Right cardiac atrium (tissue), 5 donors: ENCODE measurements around the gene MBP. TPM values are rescaled to one million over a fixed set of nuclear protein-coding genes. Genes with fewer than 3 reads are reported as not detected.

Source experiments
- ATAC-seq, 2 donors: fragments of 200-7000 bp; cut with Tn5 transposase; one replicate each; pipeline versions ENCODE4 v1.8.0 to v1.9.1; 2020; ENCODE audit warnings: moderate library complexity in 2 of 2, mild to moderate bottlenecking in 1 of 2
- DNase-seq, 3 donors: peaks; one replicate each; pipeline ENCODE4 v3.0.0-alpha.2; 2020
- H3K27ac ChIP-seq: one replicate; pipeline ENCODE4 v1.5.1; 2013; ENCODE audit warnings: mild to moderate bottlenecking, low read length, control low read depth, moderate library complexity
- H3K27me3 ChIP-seq: one replicate; pipeline ENCODE4 v1.6.1; 2013; ENCODE audit not compliant: control insufficient read depth, insufficient read depth
- H3K4me1 ChIP-seq: one replicate; pipeline ENCODE4 v1.6.1; 2013; ENCODE audit warnings: low read length; ENCODE audit not compliant: control insufficient read depth, insufficient read depth
- H3K4me3 ChIP-seq: one replicate; pipeline ENCODE4 v1.5.1; 2013; ENCODE audit warnings: low read length, control low read depth
- H3K9me3 ChIP-seq: one replicate; pipeline ENCODE4 v1.6.1; 2013; ENCODE audit warnings: low read length; ENCODE audit not compliant: control insufficient read depth
- WGBS: extraction: QIAGEN DNeasy Blood & Tissue Kit; methylation state at CpG from one replicate; pipeline ENCODE4 v1.1.7; 2013; 5-methylcytosine and 5-hydroxymethylcytosine counted together
- intact Hi-C, 4 donors: fragments of 100-400 bp; cut with DNase I; formaldehyde crosslinking; loops; one replicate each; pipeline versions ENCODE4 v1.11.0 to v1.14.0; 2022 to 2023
- long read RNA-seq, 4 donors: library from polyadenylated mRNA; unstranded; transcript quantifications; one replicate each; pipeline ENCODE4 v2.0.0, GENCODE V29; 2020 to 2021
- polyA plus RNA-seq: library from polyadenylated mRNA; stranded (reverse); fragments of 200-250 nt; gene quantifications from one replicate; pipeline ENCODE4 v1.2.3, GENCODE V29; 2013
- total RNA-seq, 4 donors: library from RNA; stranded (reverse); fragmentation: NEBNext Ultra II Directional; extraction: Animal tissue kit (Norgen Biotek cat#: 25700); gene quantifications; one replicate each; pipeline ENCODE4 v1.2.1, GENCODE V29; 2021
- donor health status: healthy with polysubstance abuse.
- donor health status: DM: no; HTN: yes; CAD: no.
- donor health status: DM: no; HTN: no; CAD: no.
- donor health status: DM: no; HTN: yes; CAD: no; lungs with severe emphysema.
- donor health status: DM: yes; HTN: yes; CAD: no.

Gene MBP
- 10 to 100 TPM; 14.6 to 26.4 (median 19.6) TPM for total RNA-seq
- polyA plus RNA-seq = 10.5 TPM
- long read RNA-seq, donor 1, full-length matches to known transcripts = 11 of 21 reads
- long read RNA-seq, donor 1, partial matches to known transcripts = 1 of 21 reads
- long read RNA-seq, donor 1, other reads (novel, unspliced or antisense) = 9 of 21 reads
- long read RNA-seq, donor 2, full-length matches to known transcripts = 4 of 9 reads
- long read RNA-seq, donor 2, partial matches to known transcripts = 1 of 9 reads
- long read RNA-seq, donor 2, other reads (novel, unspliced or antisense) = 4 of 9 reads
- long read RNA-seq, donor 3, full-length matches to known transcripts = 25 of 51 reads
- long read RNA-seq, donor 3, partial matches to known transcripts = 2 of 51 reads
- long read RNA-seq, donor 3, other reads (novel, unspliced or antisense) = 24 of 51 reads
- long read RNA-seq, donor 4, full-length matches to known transcripts = 12 of 17 reads
- long read RNA-seq, donor 4, partial matches to known transcripts = 0 of 17 reads
- long read RNA-seq, donor 4, other reads (novel, unspliced or antisense) = 5 of 17 reads

DNA sequence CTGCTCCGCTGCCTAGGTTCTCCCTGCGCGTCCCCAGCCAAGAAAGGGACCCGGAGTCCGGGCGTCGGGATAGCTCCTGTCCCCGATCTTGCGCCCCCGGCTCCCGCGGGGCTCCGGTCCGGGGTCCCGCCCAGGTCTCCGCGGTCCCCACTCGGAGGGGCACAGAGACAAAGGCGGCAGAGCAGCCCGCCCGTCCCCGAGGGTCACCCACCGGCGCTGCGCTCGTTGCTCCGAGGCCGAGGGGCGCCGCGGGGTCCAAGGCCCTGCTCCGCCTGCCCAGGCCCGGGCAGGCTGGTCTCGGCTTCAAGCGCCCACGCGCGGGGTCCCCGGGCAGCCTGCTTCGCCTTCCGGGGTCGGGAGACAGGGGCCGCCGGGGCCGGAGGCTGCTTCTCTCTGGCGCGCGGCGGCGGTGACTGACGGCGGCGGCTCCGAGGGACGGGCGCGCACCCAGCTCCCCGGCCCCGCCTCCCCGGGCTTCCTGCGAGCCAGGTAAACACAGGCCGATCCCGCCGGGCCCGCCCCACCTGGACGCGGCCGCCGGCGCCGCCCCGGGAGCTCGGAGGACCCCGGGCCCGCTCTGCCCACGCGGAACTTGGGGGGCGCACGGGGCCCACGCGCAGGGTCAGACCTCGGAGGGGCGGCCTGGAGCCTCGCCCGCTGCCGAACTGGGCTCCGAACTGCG, at the start of gene MBP:
Gene MBP (minus strand): TSS at position 415 of the 682 bp plus-strand sequence. CDS start 27,522 bp downstream, outside the sequence.
- intact Hi-C loops = loop anchor here in 2 of 4 donors (5.0 to 10.0 kb wide), 2 partner anchors 65 to 72 kb away; no protein-coding TSS in a partner anchor
- WGBS = 1% methylated on average over 88 of the region's 88 CpGs
- ATAC-seq (peak; percentile 49 to 59), DNase-seq (peak; percentile 61 to 83 (median 81))
- Histone ChIP-seq H3K4me3 (peak within 1 kb of the TSS; percentile 56), H3K27ac (peak within 1 kb of the TSS; percentile 59), H3K4me1 (peaks cover 3% of the 10 kb centered on the region), H3K27me3 (no peaks in the 10 kb centered on the region), H3K9me3 (no peaks in the 10 kb centered on the region)

DNA sequence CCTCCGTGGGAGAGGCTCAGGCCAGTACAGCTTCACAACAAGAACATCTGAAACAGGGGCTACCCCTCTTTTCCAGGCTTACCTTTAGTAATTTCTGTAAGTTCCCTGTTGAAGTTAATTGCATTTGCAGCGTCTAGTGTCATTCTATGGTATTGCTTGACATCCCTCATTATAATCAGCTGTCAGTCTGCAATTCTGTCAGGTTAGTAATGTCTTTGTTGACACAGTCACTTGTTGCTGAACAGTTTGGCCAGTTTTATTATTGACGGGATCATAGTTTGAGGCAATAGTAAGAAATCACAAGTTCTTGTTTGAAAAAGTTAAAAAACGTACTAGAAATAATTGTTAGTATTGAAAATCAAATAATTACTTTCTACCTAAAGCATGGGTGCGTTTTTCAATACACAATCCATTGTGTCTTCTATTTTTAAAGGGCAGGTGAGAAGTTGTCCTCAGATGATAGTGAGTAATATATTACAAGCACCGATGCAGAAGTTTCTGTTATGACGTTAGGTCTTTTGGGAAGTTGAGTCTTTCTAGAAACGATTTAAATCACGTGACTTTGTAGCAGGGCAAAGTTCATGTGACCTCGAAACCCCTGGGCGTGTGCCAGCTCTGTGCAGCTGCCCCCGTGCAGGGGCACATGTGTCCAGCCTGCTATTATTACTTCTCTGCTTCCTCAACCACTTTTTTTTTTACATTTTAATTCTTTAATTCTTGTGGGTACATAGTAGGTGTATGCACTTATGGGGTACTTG, 49.5 kb upstream of the MBP start:
- Histone ChIP-seq H3K27me3 (no peaks in the 10 kb centered on the region), H3K9me3 (no peaks in the 10 kb centered on the region), H3K4me1 (no peaks in the 10 kb centered on the region), H3K27ac (no peak overlapping the region), H3K4me3 (no peak overlapping the region)
- intact Hi-C loops = no loop called here
- ATAC-seq (no peak), DNase-seq (no peak)
- WGBS = 70% methylated on average over 12 of the region's 12 CpGs

GRCh38 chr18:77178559-77178958, 46.0 kb upstream of the MBP start:
- DNase-seq (no peak), ATAC-seq (peak in 1 of 2 donors; percentile 52)
- H3K9me3 ChIP-seq = no peaks in the 10 kb centered on the region
- 39% methylated on average over 7 of the region's 7 CpGs for WGBS
- intact Hi-C loops = no loop called here
- H3K27ac ChIP-seq = no peak overlapping the region
- H3K27me3 ChIP-seq = no peaks in the 10 kb centered on the region
- no peak overlapping the region for H3K4me3 ChIP-seq
- no peaks in the 10 kb centered on the region for H3K4me1 ChIP-seq

DNA sequence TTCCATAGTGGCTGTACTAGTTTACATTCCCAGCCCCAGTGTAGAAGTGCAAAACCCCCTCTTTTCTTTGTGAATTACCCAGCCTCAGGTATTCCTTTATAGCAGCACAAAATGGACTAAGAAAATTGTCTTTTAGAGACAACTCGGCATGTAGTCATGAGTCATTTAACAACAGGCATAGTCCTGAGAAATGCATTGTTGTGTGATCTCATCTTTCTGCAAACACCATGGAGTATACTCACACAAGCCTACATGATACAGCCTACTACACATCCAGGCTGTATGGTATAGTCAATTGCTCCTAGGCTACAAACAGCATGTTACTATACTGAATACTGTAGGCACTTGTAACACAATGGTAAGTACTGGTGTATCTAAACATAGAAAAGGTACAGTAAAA, 44.4 kb upstream of the MBP start:
- no peak for ATAC-seq
- 85% methylated on average over 1 of the region's 1 CpG for WGBS
- DNase-seq = no peak

GRCh38 chr18:77173275-77174030, 40.9 kb upstream of the MBP start:
- ATAC-seq (no peak), DNase-seq (no peak)
- Histone ChIP-seq H3K4me1 (no peaks in the 10 kb centered on the region), H3K4me3 (no peak overlapping the region), H3K27me3 (no peaks in the 10 kb centered on the region), H3K27ac (no peak overlapping the region), H3K9me3 (no peaks in the 10 kb centered on the region)
- intact Hi-C loops = no loop called here
- WGBS = 71% methylated on average over 12 of the region's 12 CpGs

More for the DNA sequence above, 44.4 kb upstream of the MBP start:
- Histone ChIP-seq H3K4me3 (no peak overlapping the region), H3K27ac (no peak overlapping the region), H3K27me3 (no peaks in the 10 kb centered on the region), H3K4me1 (no peaks in the 10 kb centered on the region), H3K9me3 (no peaks in the 10 kb centered on the region)
- intact Hi-C loops = no loop called here

GRCh38 chr18:77170890-77171410, 38.4 kb upstream of the MBP start:
- DNase-seq = no peak
- no peak for ATAC-seq
- no peaks in the 10 kb centered on the region for H3K4me1 ChIP-seq
- H3K4me3 ChIP-seq = no peak overlapping the region
- H3K27ac ChIP-seq = no peak overlapping the region
- intact Hi-C loops = no loop called here
- WGBS = 71% methylated on average over 8 of the region's 8 CpGs
- H3K9me3 ChIP-seq = no peaks in the 10 kb centered on the region
- no peaks in the 10 kb centered on the region for H3K27me3 ChIP-seq

DNA sequence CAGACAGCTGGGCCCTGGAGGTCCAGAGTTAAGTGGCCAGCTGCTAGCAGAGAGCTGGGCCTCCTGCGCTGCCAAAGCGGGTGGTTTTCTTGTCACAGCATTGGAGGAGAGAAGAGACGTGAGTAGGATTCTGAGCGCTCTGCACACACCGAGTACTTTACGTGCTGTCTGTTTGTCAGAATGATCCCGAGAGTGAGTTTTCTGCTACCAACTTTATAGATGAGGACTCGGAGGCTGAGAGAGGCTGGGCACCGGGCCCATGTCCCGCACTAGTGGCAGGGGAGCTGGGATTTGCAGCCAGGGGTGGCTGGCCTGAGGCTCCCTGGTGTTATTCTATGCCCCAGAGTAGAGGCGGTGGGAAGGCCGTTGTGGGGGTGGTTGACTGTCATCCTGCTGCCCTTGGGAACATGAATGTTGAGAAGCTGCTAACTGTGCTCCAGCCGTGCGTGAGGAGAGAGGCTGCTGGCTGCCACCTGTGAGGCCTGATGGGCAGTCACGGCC, 36.3 kb upstream of the MBP start:
- no peak overlapping the region for H3K4me3 ChIP-seq
- intact Hi-C loops = no loop called here
- DNase-seq (peak in 1 of 3 donors; percentile 61), ATAC-seq (peak in 1 of 2 donors; percentile 15)
- no peaks in the 10 kb centered on the region for H3K4me1 ChIP-seq
- no peaks in the 10 kb centered on the region for H3K27me3 ChIP-seq
- WGBS = 75% methylated on average over 15 of the region's 15 CpGs
- no peaks in the 10 kb centered on the region for H3K9me3 ChIP-seq
- no peak overlapping the region for H3K27ac ChIP-seq

GRCh38 chr18:77167251-77167650, 34.7 kb upstream of the MBP start:
- no peaks in the 10 kb centered on the region for H3K27me3 ChIP-seq
- no peak overlapping the region for H3K27ac ChIP-seq
- H3K4me3 ChIP-seq = no peak overlapping the region
- H3K4me1 ChIP-seq = no peaks in the 10 kb centered on the region
- ATAC-seq (no peak), DNase-seq (no peak)
- intact Hi-C loops = no loop called here
- H3K9me3 ChIP-seq = no peaks in the 10 kb centered on the region
- 78% methylated on average over 5 of the region's 5 CpGs for whole genome bisulfite sequencing

- no peak overlapping the region for H3K4me3 ChIP-seq
- DNase-seq = no peak
- no peak for ATAC-seq
- H3K27me3 ChIP-seq = no peaks in the 10 kb centered on the region
- H3K27ac ChIP-seq = no peak overlapping the region
- H3K9me3 ChIP-seq = no peaks in the 10 kb centered on the region
- intact Hi-C loops = no loop called here
- 90% methylated on average over 11 of the region's 11 CpGs for WGBS
- H3K4me1 ChIP-seq = no peaks in the 10 kb centered on the region
Measured at GRCh38 chr18:77166523-77166922, 33.9 kb upstream of the MBP start.
